GM21529 (cell line): Measurements from ENCODE around the gene YPEL5.

Experiments used
- ATAC-seq: cut with Tn5 transposase; IDR thresholded peaks from one replicate; pipeline ENCODE4 v1.9.1; 2021; ENCODE audit not compliant: unreplicated experiment

Gene YPEL5

DNA sequence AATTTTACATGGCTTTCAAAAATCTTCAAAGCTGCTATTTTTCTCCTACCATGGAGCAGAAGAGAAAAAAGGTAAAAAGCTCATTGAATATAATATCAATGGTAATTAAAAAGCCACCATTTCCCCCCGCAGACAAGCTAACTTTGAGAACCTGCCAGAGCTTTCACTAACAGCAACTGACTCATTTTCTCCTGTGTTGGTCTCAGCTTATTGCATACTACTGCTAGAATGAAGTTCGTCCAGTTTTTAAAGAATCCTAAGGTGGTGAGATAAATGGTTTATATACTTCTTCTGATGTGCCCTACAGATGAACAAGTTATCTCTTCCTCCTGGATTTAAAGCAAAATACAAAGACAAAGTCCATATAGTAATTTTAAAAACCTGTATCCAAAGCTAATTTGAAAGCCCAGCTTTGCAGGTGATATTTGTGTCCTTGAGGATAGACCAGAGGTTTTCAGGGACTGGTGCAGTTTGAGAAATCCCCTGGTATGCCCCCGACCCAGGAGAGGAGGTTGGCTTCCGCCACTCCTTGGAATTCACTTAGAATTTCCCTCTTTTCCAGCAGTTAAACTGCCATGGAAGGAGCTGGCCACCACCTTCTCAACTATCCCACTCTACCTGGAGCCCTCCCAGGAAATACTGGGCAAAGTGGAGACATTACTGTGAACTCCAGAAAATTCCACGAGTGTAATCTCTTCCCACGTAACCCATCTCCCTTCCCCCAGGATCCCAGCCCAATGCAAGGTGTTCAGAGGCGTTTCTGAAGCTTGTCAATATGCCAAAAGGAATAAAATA lies 17.5 kb downstream of the YPEL5 start:
- no peak for ATAC-seq

DNA sequence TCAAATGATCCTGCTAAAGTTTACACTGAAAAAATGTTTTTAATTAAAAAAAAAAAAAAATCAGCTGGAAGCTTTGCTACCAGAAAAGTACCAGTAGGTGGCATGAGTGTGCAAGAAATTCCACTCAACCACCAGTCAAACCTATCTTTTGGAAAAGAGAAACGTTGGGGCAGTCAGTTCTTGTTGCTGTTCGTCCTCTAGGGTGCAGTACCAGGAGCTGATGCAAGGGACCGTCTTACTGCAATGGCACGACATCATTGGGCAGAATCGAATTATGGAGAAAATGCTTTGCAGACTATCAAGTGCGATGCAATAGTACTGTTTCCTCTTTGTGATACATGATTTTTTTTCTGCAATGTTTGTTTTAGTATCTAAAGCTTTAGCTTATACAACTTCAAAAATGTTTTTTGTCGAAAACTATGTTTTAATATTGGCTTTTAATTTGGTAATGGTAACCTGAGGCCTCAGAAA lies 18.3 kb downstream of the YPEL5 start:
- ATAC-seq = peak; percentile 97

DNA sequence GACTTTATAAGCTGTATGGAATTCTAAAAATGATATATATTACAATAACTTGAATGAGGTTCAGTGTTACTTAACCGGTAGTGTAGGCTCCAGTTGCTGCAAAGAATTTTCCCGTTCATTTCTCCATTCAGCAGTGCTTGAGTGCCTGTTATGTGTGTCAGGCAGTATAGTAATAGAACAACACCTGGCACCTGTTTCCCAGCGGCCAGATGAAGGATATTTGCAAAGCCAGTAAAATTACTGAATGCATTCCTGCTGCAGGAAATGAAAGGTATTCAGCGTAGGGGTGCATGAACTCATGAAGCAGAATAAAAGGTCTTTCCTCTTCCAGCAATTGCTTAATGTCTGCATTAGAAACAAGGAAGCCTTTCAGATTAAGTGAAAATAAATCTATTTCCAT lies 18.8 kb downstream of the YPEL5 start:
- ATAC-seq = no peak

DNA sequence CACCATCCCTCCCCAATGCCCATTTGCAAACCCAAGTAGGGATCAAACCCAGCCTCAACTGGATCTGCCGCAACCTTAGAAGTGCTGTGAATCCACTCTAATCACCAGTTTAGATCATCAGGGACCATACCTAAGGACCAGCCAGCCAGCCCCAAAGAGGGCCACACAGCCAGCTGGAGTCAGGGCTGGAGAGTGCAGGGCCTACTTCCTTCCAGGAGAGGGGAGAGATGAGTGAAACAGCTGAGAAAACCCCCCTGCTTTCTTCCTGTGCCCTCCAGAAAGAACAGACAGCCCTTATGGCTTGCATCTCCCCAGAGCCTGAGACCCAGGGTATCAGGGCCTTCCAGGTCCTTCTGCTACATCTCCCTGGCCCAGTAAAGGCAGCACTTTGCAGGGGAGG lies 25.8 kb downstream of the YPEL5 start:
- no peak for ATAC-seq

DNA sequence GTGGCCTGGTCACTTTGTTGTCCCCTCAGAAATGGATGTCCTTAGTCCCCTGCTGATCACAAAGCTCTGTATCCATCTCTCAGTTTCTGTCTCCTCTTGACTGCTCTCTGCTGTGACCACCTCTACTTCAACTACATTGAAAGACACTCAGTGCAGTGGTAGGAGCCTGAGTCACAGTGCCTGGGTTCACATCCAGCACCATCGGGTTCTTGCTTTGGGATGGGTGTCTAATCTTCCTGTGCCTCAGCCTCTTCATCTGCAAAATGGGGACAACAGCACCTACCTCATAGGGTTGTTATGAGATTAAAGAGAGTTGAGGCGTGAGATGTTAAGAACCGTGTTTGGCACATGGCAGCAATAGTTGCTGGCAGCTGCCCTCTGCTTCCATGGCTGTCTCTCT lies 30.6 kb downstream of the YPEL5 start:
- ATAC-seq = no peak

DNA sequence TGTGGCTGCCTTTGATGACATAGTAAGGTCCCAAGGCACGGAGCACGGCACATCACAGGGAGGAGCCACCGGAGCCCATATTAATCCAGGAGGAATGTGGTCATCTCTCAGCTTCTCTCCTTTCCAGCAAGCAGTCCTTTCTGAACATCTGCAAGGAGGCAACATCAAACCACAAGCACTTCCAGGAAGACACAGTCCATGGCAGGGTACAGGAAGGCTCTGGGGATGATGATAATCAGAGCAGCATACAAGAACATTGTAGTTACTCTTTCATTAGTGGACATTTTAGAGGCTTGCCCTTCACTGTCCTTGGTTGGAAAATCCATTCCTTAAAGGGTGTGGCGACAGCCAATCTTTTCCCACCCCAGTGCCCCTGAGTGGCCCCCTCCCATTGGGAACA lies 31.1 kb downstream of the YPEL5 start:
- ATAC-seq = no peak

DNA sequence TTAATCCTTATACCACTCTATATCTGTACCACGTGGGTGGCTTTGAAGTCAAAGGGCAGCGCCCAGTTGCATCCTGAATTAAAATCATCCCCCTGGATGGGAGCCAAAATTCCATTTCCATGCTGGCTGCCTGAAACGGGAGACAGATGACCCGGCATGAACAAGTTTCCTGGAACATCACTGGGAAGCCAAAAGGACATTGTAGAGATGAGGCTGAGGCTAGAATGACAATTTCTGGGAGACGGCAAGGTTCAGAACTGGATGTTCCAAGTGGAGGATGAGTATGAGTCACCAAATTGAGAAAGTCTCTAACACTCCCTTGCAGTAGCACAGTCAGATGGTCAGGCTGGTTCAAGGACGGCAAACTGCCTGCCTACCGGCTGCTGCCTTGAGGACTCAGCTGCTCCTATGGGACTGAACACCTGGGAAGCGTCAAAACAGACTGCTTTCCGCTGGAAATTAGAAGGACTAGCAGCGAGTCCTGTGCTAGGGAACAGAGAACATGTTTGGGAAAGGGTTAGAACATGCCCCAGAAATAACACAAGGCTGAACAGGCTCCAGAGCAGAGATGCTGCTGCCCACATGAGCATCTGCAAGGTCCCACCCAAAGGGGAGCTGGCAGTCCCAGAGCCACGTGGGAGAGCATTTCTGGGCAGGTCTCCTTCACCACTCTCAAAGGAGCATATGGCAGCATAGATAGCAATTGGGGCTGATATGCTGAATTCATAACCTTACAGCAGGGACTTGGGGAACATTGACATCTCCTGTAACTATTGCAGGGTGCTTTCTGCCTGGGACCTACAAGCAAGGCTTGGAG lies 32.0 kb downstream of the YPEL5 start:
- ATAC-seq = no peak

DNA sequence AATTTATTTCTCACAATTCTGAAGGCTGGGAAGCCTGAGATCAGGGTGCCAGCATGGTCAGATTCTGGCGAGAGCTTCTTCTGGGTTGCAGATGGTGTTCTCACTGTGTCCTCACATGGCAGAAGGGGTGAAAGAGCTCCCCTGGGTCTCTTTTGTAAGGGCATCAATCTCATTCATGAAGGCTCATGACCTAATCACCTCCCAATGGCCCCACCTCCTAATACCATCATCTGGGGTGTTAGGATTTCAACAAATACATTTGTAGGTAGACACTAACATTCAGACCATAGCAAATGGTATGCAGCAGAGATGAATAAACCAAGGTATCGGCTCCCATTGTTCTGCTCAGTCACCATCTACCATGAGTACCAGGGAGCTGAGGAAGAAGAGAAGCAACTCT lies 32.7 kb downstream of the YPEL5 start:
- no peak for ATAC-seq

DNA sequence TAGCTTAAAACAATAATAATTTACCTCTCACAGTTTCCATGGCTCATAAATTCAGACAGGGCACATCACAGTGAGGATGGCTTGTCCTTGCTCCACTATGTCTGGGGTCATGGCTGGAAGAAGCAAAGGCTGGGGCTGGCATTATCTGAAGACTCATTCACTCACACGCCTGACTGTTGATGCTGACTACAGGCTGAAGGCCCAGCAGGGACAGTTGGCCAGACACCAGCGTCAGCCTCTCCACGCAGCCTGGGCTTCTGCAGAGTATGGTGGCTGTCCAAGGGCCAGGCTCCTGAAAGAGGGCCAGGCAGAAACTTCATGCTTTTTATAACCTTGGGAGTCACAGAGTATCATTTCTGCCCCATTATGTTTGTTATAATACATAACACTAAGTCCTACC lies 33.4 kb downstream of the YPEL5 start:
- ATAC-seq = no peak

DNA sequence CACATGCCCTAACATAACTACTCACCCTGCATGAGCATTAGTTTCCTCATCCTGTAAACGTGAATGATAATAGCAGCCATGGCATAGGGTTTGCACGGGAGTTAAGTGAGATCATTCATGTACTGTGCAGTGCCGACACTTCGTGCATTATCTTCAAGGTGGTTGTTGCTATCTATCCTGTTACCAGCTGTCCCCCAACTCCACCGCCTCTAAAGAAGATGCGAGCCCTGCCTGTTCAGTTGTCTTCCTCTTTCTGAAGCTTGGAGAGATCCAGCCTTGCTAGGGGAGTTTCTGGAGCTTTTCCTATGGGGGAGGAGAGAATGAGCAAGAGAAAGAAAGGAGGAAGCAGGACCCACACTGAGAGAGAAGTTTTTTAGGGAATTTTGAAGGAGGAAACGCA lies 34.4 kb downstream of the YPEL5 start:
- ATAC-seq = no peak

DNA sequence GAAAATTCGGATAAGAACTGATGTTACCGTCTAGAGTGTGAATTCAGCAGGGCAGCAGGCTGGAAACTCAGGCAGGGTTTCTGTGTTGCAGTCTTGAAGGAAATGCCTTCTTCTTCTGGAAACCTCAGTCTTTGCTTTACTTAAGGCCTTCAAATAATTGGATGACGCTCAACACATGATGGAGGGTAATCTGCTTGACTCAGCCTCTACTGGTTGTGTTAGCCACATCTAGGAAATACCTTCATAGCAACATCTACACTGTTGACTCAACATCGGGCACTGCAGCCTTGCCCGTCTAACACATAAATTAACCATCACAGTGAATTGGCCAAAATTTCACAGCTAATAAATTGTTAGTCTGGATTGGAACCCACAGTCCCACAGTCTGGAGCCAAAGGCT lies 37.2 kb downstream of the YPEL5 start:
- no peak for ATAC-seq

DNA sequence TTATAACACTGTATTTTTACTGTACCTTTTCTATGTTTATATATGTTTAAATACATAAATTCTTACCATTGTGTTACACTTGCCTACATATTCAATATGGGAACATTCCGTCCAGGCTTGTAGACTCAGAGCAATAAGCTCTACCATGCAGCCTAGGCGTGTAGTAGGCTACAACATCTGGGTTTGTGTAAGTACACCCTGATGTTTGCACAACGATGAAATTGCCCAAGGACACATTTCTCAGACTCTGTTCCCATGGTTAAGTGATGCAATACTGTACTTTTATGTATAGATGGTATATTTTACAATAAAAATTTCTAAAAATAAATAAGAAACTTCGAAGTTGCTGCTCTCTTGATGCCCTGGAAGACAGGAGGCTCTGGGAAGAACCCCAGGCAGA lies 38.4 kb downstream of the YPEL5 start:
- ATAC-seq = no peak

DNA sequence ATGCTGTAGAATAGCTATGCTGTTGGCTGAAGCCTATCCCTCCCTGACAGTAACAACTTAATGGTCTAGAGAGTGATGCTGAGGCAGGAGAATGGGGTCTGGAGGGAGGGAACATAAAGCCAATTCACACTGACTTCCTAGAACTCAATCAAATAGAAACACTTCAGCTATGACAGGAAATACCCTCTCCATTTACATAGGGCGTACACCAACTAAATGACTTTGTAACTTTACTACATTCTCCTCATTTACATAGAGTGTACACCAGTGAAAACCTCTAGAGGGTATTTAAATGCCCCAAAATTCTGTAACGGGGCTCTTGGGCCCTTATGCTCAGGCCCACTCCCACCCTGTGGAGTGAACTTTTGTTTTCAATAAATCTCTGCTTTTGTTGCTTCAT lies 41.5 kb downstream of the YPEL5 start:
- no peak for ATAC-seq

DNA sequence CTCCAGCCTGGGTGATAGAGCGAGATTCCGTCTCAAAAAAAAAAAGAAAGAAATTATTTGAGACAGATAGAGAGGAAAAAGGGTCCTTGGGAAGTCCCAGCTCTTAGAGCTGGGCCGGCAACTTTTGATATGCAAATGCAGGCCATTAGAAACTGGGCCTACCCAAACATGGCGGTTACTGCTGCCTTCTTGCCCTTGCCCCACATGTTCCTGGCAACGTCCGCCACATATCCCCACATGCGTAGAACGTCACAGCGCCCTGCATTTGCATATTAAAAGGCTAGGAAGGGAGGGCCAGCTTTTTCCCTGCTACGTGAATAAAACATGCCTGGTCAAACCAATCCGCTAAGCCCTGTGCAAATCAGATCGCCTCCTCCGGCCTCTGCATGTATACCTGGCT lies 43.8 kb downstream of the YPEL5 start:
- ATAC-seq = no peak

DNA sequence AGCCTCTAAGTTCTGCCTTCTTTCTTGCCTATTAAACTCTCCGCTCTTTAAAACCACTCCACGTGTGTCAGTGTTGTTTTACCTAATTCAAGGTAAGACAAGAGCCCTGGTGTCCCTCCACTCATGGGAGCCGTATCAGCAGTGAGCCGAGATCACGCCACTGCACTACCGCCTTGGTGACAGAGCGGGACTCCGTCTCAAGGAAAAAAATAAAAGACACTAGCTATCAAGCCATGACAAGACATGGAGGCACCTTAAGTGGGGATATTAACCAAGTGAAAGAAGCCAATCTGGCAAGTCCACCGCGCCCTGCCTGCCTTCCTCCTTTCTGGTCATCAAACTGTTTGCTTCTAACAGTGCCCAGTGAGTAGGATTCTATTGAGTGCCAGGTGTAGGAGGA lies 44.3 kb downstream of the YPEL5 start:
- ATAC-seq = no peak

DNA sequence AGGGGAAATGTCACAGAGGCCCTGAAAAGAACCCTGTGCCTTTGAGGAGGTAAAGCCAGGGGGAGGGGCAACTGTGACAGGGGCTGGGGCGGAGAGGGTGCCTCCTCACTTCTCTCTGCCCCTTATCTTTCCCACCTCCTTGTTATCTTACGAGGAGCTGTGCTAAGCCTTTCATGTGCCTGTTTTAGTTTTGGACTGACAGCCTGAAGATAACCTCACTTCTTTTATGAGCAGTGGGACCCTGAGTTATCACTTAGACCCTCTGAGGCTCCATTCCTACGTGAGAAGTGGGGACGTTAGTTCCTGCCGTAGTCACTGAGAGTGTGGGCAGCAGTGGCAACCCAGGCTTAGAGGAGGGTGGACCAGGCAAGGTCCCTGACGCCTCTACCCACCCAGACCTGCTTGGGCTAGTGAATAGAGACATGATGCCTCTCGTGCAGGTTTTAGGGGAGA lies 45.0 kb downstream of the YPEL5 start:
- no peak for ATAC-seq

DNA sequence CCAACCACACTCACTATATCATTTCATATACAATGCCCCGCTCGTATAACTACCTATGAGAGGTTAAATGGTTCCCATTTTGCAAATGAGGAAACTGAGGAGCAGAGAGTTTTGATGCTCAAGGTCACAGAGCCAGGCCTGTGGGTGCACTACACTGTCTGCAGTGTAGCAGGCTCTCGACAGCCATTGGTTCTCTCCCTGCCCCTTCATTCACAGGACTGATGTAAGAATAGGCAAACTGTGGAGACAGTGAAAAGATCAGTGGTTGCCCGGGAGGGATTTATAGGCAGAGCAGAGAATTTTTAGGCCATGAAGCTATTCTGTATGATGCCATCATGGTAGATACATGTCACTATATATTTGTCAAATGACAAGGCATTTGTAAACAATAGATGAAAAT lies 45.5 kb downstream of the YPEL5 start:
- no peak for ATAC-seq

DNA sequence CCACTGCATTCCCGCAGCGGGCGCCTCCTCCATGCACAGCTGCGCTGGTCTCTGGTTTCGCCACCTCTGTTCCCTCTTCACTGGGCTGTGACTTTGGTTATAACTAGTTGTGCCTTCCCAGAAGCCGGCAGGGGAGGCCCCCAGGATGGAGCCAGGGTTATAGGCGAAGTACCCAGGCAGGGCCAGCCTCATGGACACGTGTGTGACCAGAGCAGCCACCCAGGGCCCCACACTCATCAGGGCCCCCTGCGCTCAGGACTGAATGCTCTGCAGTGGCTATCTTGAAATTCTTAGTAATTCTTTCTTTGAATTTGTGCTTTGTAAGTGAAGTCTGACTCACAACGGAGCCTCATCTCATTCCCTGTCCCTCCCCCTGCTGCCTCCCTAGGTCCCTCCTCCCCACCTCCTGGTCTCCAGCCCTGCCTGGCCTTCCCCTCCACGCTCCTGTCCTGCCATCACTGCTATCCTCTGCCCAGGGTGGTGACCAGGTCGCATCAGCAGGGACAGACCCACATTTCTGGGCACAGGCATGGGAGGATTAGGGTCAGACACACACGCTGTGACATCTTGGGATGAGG lies 46.4 kb downstream of the YPEL5 start:
- no peak for ATAC-seq

DNA sequence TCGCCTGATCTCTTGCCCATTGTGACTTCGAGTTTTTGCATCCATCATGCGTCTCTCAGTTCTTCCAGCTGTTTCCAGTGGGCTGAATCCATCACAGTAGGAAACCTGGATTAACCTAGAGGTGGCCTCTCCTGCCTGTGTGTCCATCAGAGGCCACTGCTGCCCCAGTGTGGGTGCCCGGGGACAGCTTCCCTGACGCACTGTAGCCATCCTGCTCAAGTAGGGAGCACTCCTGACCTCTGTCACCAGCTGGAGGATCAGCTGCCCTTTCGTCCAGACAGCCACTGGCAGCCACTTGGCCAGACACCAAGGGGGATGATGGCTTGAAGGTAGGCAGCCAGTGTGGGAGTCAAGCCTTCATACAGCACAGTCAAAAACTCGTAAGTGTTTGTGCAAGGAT lies 47.6 kb downstream of the YPEL5 start:
- ATAC-seq = no peak

DNA sequence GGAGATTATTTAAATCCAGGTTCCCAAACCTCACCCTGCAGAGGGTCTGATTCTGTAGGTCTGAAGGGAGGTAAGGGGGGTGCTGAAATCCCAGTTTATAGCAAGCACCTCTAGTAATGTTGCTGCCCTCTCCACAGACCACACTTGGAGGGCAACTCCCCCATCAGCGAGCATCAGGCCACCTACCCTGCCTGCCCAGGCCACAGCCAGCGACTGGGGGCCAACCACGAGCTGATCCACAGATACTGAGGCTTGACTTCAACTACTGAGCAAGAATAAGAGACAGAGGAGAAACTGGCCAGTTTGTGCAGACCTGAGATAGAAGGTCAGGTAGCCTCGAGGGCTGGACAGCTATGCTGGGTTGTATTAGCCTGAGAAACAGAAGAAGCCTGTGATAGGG lies 48.2 kb downstream of the YPEL5 start:
- no peak for ATAC-seq

DNA sequence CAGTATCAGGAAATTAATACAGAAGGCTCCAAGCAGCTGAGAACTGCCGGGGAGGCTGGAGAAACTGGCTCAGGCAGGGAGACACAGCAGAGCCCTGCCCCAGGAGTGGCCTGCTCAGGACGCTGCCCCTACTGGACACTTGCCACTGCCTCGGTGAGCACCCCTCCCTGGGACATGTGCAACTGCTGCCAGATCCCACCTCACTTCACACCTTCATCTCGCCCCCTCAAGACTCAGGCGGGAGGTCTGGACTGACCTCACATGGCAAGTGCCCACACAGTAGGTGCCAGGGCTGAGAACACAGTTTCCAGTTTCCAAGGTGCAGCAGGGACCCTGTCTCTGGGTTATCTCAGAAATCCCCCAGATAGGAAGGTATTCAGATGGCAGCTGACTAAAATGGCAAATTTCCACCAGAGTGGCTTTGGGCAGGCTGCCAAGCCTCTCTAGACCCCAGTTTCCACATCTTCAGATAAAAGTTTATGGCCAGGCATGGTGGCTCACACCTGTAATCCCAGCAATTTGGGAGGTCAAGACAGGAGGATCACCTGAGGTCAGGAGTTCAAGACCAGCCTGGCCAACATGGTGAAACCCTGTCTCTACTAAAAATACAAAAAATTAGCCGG lies 50.9 kb downstream of the YPEL5 start:
- ATAC-seq = no peak

DNA sequence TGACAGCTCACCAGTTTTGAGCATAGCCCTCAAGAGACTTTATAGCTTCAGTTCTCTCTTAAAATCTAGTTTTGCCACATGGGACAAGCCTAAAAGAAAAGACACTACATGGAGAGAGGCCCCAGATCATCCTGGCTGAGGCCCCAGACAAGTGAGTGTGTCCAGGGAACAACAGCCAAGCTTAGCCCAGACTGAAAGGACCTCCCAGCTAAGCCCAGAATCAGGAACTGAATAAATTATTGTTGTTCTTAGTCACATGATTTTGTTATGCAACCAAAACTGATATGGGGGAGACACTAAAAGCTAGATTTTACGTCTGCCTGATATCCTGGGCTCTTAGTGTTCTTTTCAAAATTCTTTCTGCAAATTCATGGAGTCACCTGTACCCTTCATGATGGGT lies 55.2 kb downstream of the YPEL5 start:
- ATAC-seq = no peak
